ENCODE measurements around the gene MYCBP2.

MYCBP2 gene

GRCh38 chr13:77062097-77062496 lies 264.8 kb downstream of the MYCBP2 start:
- H3K9me3 ChIP-seq (replicated peaks; ENCODE audit: insufficient read depth, low read length): no peaks in the 10 kb centered on the region
- H3F3A ChIP-seq (ENCODE audit: insufficient read depth, low read length): no peaks in the 10 kb centered on the region
- H3K4me3 ChIP-seq (ENCODE audit: low read length): no peak overlapping the region
- H3K4me1 ChIP-seq (ENCODE audit: low read length): no peaks in the 10 kb centered on the region
- DNase-seq: no peak
- no peak overlapping the region for H3K27ac ChIP-seq (ENCODE audit: low read length)
- H3K27me3 ChIP-seq (replicated peaks; ENCODE audit: insufficient read depth, low read length): no peaks in the 10 kb centered on the region
- H3K36me3 ChIP-seq (replicated peaks; ENCODE audit: insufficient read depth, low read length): peaks cover 12% of the 10 kb centered on the region; the same call in 1 of the 2 replicates
- no peak overlapping the region for H2AFZ ChIP-seq (ENCODE audit: low read length)
- H3K9me2 ChIP-seq (replicated peaks; ENCODE audit: insufficient read depth, low read length): no peaks in the 10 kb centered on the region
- H3K79me2 ChIP-seq (ENCODE audit: low read length): no peaks in the 10 kb centered on the region
- no peaks in the 10 kb centered on the region for H4K20me1 ChIP-seq (ENCODE audit: insufficient read depth, low read length)
- no peak overlapping the region for H3K9ac ChIP-seq (ENCODE audit: low read length)
- no peak overlapping the region for H3K4me2 ChIP-seq (ENCODE audit: low read depth, low read length)
- TF ChIP-seq EZH2 (optimal IDR thresholded peaks at IDR 0.05; ENCODE audit: low read depth, low read length) (no peak), EZH2phosphoT487 (IDR thresholded peaks at IDR 0.05; ENCODE audit: low read length) (no peak)
- TF ChIP-seq, protein P1, sequence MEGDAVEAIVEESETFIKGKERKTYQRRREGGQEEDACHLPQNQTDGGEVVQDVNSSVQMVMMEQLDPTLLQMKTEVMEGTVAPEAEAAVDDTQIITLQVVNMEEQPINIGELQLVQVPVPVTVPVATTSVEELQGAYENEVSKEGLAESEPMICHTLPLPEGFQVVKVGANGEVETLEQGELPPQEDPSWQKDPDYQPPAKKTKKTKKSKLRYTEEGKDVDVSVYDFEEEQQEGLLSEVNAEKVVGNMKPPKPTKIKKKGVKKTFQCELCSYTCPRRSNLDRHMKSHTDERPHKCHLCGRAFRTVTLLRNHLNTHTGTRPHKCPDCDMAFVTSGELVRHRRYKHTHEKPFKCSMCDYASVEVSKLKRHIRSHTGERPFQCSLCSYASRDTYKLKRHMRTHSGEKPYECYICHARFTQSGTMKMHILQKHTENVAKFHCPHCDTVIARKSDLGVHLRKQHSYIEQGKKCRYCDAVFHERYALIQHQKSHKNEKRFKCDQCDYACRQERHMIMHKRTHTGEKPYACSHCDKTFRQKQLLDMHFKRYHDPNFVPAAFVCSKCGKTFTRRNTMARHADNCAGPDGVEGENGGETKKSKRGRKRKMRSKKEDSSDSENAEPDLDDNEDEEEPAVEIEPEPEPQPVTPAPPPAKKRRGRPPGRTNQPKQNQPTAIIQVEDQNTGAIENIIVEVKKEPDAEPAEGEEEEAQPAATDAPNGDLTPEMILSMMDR (IDR thresholded peaks at IDR 0.05; ENCODE audit: low read length): no peak

- no peak for TF ChIP-seq EZH2phosphoT487 (IDR thresholded peaks at IDR 0.05; ENCODE audit: low read length)
- TF ChIP-seq, protein P1 (IDR thresholded peaks at IDR 0.05; ENCODE audit: low read length): no peak
- no peak for TF ChIP-seq EZH2 (optimal IDR thresholded peaks at IDR 0.05; ENCODE audit: low read depth, low read length)
These were observed 265.5 kb downstream of the MYCBP2 start for GRCh38 chr13:77061362-77061761.

GRCh38 chr13:77056886-77057285 lies 270.0 kb downstream of the MYCBP2 start:
- Histone ChIP-seq H3K9ac (ENCODE audit: low read length) (no peak overlapping the region), H3K36me3 (replicated peaks; ENCODE audit: insufficient read depth, low read length) (0 out of 2 replicates have a peak, but pooled peaks cover 13% of the 10 kb centered on the region), H3K4me3 (ENCODE audit: low read length) (no peak overlapping the region), H3F3A (ENCODE audit: insufficient read depth, low read length) (no peaks in the 10 kb centered on the region), H3K4me1 (ENCODE audit: low read length) (no peaks in the 10 kb centered on the region), H3K9me2 (replicated peaks; ENCODE audit: insufficient read depth, low read length) (no peaks in the 10 kb centered on the region), H2AFZ (ENCODE audit: low read length) (no peak overlapping the region), H3K9me3 (replicated peaks; ENCODE audit: insufficient read depth, low read length) (no peaks in the 10 kb centered on the region), H4K20me1 (ENCODE audit: insufficient read depth, low read length) (no peaks in the 10 kb centered on the region), H3K79me2 (ENCODE audit: low read length) (no peaks in the 10 kb centered on the region), H3K4me2 (ENCODE audit: low read depth, low read length) (no peak overlapping the region), H3K27ac (ENCODE audit: low read length) (no peak overlapping the region), H3K27me3 (replicated peaks; ENCODE audit: insufficient read depth, low read length) (no peaks in the 10 kb centered on the region)
- no peak for DNase-seq
- TF ChIP-seq EZH2phosphoT487 (IDR thresholded peaks at IDR 0.05; ENCODE audit: low read length) (no peak), EZH2 (optimal IDR thresholded peaks at IDR 0.05; ENCODE audit: low read depth, low read length) (no peak)
- TF ChIP-seq, protein P1 (IDR thresholded peaks at IDR 0.05; ENCODE audit: low read length): no peak

More at GRCh38 chr13:77061362-77061761, 265.5 kb downstream of the MYCBP2 start:
- H3K79me2 ChIP-seq (ENCODE audit: low read length): no peaks in the 10 kb centered on the region
- H4K20me1 ChIP-seq (ENCODE audit: insufficient read depth, low read length): no peaks in the 10 kb centered on the region
- H3F3A ChIP-seq (ENCODE audit: insufficient read depth, low read length): no peaks in the 10 kb centered on the region
- no peak for DNase-seq
- peaks cover 12% of the 10 kb centered on the region; the same call in 1 of the 2 replicates for H3K36me3 ChIP-seq (replicated peaks; ENCODE audit: insufficient read depth, low read length)
- no peaks in the 10 kb centered on the region for H3K27me3 ChIP-seq (replicated peaks; ENCODE audit: insufficient read depth, low read length)
- H3K4me2 ChIP-seq (ENCODE audit: low read depth, low read length): no peak overlapping the region
- H3K4me3 ChIP-seq (ENCODE audit: low read length): no peak overlapping the region
- H3K9ac ChIP-seq (ENCODE audit: low read length): no peak overlapping the region
- no peaks in the 10 kb centered on the region for H3K4me1 ChIP-seq (ENCODE audit: low read length)
- no peak overlapping the region for H2AFZ ChIP-seq (ENCODE audit: low read length)
- H3K9me2 ChIP-seq (replicated peaks; ENCODE audit: insufficient read depth, low read length): no peaks in the 10 kb centered on the region
- H3K27ac ChIP-seq (ENCODE audit: low read length): no peak overlapping the region
- no peaks in the 10 kb centered on the region for H3K9me3 ChIP-seq (replicated peaks; ENCODE audit: insufficient read depth, low read length)

All from MM.1S (cell line).